RWPE2 (cell line): ENCODE results near the gene TMEM169.

ENCODE experiments used
- ATAC-seq: fragments of 200-7000 bp; cut with Tn5 transposase; 3 replicates; pipeline ENCODE4 v1.9.1; 2021; ENCODE audit warnings: low read depth
- DNase-seq: peaks from one replicate; pipeline ENCODE4 v3.0.0-alpha.2; 2020; ENCODE audit warnings: low spot score
- H3K27ac ChIP-seq: fragments of 450-650 bp; 2 replicates; pipeline ENCODE4 v1.5.1; 2017; ENCODE audit warnings: mild to moderate bottlenecking; ENCODE audit not compliant: poor library complexity, severe bottlenecking
- H3K27me3 ChIP-seq: fragments of 250-450 bp; sonication (Bioruptor Pico); 2 replicates; pipeline ENCODE4 v1.5.1; 2021; ENCODE audit warnings: mild to moderate bottlenecking, moderate library complexity; ENCODE audit not compliant: insufficient read depth, poor library complexity, severe bottlenecking
- H3K36me3 ChIP-seq: fragments of 250-450 bp; sonication (Bioruptor Pico); 2 replicates; pipeline ENCODE4 v1.5.1; 2020; ENCODE audit warnings: low read depth, mild to moderate bottlenecking, moderate library complexity
- H3K4me1 ChIP-seq: fragments of 250-450 bp; sonication (Bioruptor Pico); 2 replicates; pipeline ENCODE4 v1.5.1; 2021; ENCODE audit warnings: mild to moderate bottlenecking, moderate library complexity; ENCODE audit not compliant: insufficient read depth, poor library complexity, severe bottlenecking
- H3K4me3 ChIP-seq: fragments of 250-450 bp; sonication (Bioruptor Pico); 2 replicates; pipeline ENCODE4 v1.5.1; 2021; ENCODE audit warnings: mild to moderate bottlenecking, moderate library complexity; ENCODE audit not compliant: severe bottlenecking
- H3K9me3 ChIP-seq: fragments of 250-450 bp; sonication (Bioruptor Pico); 2 replicates; pipeline ENCODE4 v1.5.1; 2021; ENCODE audit warnings: mild to moderate bottlenecking, moderate library complexity; ENCODE audit not compliant: severe bottlenecking
- CTCF ChIP-seq: fragments of 450-650 bp; IDR thresholded peaks from one replicate; pipeline ENCODE4 v1.5.1; 2017; ENCODE audit warnings: mild to moderate bottlenecking, moderate library complexity; ENCODE audit not compliant: poor library complexity, severe bottlenecking

The TMEM169 gene

GRCh38 chr2:216107760-216108159 is 26.0 kb downstream of the TMEM169 start:
- no peaks in the 10 kb centered on the region for H3K27me3 ChIP-seq
- ATAC-seq = no peak
- H3K9me3 ChIP-seq = no peaks in the 10 kb centered on the region
- H3K27ac ChIP-seq = no peak overlapping the region
- H3K4me3 ChIP-seq = no peak overlapping the region
- no peak for TF ChIP-seq CTCF
- no peak for DNase-seq
- H3K36me3 ChIP-seq = peaks cover 30% of the 10 kb centered on the region
- peaks cover 13% of the 10 kb centered on the region for H3K4me1 ChIP-seq

GRCh38 chr2:216108310-216108966 is 26.7 kb downstream of the TMEM169 start:
- TF ChIP-seq CTCF = no peak
- peak overlapping the region; percentile 68 for H3K27ac ChIP-seq
- H3K4me1 ChIP-seq = peaks cover 13% of the 10 kb centered on the region
- no peaks in the 10 kb centered on the region for H3K27me3 ChIP-seq
- peaks cover 37% of the 10 kb centered on the region for H3K36me3 ChIP-seq
- no peaks in the 10 kb centered on the region for H3K9me3 ChIP-seq
- H3K4me3 ChIP-seq = peak overlapping the region; percentile 88
- ATAC-seq (no peak), DNase-seq (no peak)

GRCh38 chr2:216108967-216109921 is 27.5 kb downstream of the TMEM169 start, which contains the start of gene XRCC5:
XRCC5 (plus strand) TSS chr2:216109348; CDS start chr2:216109437, 89 bp downstream.
- Histone ChIP-seq H3K27me3 (no peaks in the 10 kb centered on the region), H3K4me1 (peaks cover 13% of the 10 kb centered on the region), H3K9me3 (no peaks in the 10 kb centered on the region), H3K4me3 (peak within 1 kb of the TSS; percentile 88), H3K36me3 (peaks cover 45% of the 10 kb centered on the region), H3K27ac (peak within 1 kb of the TSS; percentile 68)
- DNase-seq (peak; percentile 91), ATAC-seq (peak; percentile 72)
- no peak for TF ChIP-seq CTCF

- peak; percentile 76 for TF ChIP-seq CTCF
- ATAC-seq (no peak), DNase-seq (no peak)
- peak overlapping the region; percentile 88 for H3K4me3 ChIP-seq
- peak overlapping the region; percentile 68 for H3K27ac ChIP-seq
- H3K36me3 ChIP-seq = peaks cover 51% of the 10 kb centered on the region
- no peaks in the 10 kb centered on the region for H3K27me3 ChIP-seq
- peaks cover 13% of the 10 kb centered on the region for H3K4me1 ChIP-seq
- no peaks in the 10 kb centered on the region for H3K9me3 ChIP-seq
These were observed 28.4 kb downstream of the TMEM169 start for GRCh38 chr2:216109962-216110614.
